Mononuclear cell (primary cell): Measurements from ENCODE around the gene IFI27L2. TPM values are rescaled to one million over a fixed set of nuclear protein-coding genes. Genes with fewer than 3 reads are reported as not detected.

ENCODE experiments used
- H3K27me3 ChIP-seq: 2 replicates; pipeline ENCODE4 v1.6.0; 2011; ENCODE audit warnings: low read length, control low read depth; ENCODE audit not compliant: insufficient read depth
- H3K4me1 ChIP-seq: 2 replicates; pipeline ENCODE4 v1.5.1; 2011; ENCODE audit warnings: mild to moderate bottlenecking, low read length, control low read depth; ENCODE audit not compliant: insufficient read depth
- H3K4me3 ChIP-seq: 2 replicates; pipeline ENCODE4 v1.5.1; 2011; ENCODE audit warnings: mild to moderate bottlenecking, low read length, moderate library complexity
- H3K9me3 ChIP-seq: 2 replicates; pipeline ENCODE4 v1.5.1; 2011; ENCODE audit warnings: low read depth, mild to moderate bottlenecking, control low read depth, low read length
- total RNA-seq: library from RNA; depleted of rRNA; stranded (reverse); fragments of >200 nt; gene quantifications from one replicate; pipeline ENCODE4 v1.2.3, GENCODE V29; 2012

IFI27L2 gene
- total RNA-seq, 1 donor, result 23.9 TPM

DNA sequence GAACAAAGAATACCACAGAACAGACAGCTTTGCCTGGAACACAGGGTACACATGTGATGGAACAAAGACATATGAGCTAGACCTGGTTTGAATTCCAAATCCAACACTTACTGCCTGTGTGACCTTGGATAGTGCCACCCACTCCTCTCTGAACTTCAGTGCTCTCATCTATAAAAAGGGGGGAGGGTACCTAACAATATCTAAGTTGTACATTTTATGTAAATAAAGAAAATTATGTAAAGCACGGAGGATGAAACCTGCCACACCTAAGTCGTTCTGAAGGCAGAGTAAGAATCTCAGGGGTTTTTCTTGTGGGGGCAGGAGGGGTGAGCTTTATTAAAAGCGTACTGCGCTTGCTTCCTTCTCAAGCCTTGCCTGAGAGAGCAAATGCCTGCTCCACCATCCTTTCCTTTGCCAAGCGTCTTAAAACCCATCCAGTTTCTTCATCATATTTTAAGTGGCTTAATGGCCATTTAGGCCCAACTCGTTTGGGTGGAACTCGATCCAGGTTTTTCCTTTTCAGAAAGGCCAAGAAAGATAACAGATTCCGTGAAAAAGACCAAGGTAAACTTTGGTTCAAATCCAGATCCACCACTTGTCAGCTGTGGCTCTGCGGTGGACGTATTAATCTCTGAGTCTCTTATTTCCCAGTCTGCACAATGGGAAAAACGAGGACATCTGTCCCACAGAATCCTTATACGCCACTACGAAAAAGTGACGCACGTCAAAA is 49.3 kb downstream of the IFI27L2 start:
- Histone ChIP-seq H3K27me3 (no peaks in the 10 kb centered on the region), H3K4me3 (peak overlapping the region; percentile 96), H3K4me1 (peaks cover 49% of the 10 kb centered on the region), H3K9me3 (peaks cover 7% of the 10 kb centered on the region)

DNA sequence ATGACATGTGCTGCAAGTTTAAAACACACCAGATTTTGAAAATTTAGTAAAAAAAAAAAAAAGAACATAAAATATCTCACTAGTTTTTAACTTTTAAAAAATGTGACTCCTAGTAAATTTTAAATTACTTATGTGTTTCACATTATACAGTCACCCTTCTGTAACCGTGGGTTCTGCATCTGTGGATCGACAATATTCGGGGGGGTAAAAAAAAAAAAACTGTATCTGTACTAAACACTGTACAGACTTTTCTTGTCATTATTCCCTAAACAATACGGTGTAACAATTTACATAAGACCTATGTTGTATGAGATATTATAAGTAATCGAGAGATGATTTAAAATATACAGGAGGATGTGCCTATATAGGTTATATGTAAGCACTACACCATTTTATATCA is 51.6 kb downstream of the IFI27L2 start:
- Histone ChIP-seq H3K9me3 (peaks cover 17% of the 10 kb centered on the region), H3K4me1 (peaks cover 49% of the 10 kb centered on the region), H3K4me3 (no peak overlapping the region), H3K27me3 (no peaks in the 10 kb centered on the region)

Other genes with a start within 250 kb of the IFI27L2 start
- not detected for gene FAM181A, start 202.3 kb downstream of the IFI27L2 start, total RNA-seq
- gene ASB2, start 153.0 kb downstream of the IFI27L2 start, total RNA-seq, result 2.0 TPM
- not detected for gene CCDC197, start 132.3 kb downstream of the IFI27L2 start, total RNA-seq
- 0.10 TPM for gene OTUB2, start 103.3 kb downstream of the IFI27L2 start, total RNA-seq
- gene DDX24, start 48.4 kb downstream of the IFI27L2 start, total RNA-seq, result 319 TPM
- 1.0 TPM for gene IFI27L1, start 48.3 kb downstream of the IFI27L2 start, total RNA-seq
- 0.84 TPM for gene IFI27, start 18.9 kb downstream of the IFI27L2 start, total RNA-seq
- 0.84 TPM for gene PPP4R4, start 44.7 kb upstream of the IFI27L2 start, total RNA-seq
- not detected for gene SERPINA10, start 163.7 kb upstream of the IFI27L2 start, total RNA-seq
- gene SERPINA6, start 193.7 kb upstream of the IFI27L2 start, total RNA-seq, result not detected
- gene SERPINA2, start 237.1 kb upstream of the IFI27L2 start, total RNA-seq, result 0.21 TPM